KOPT-K1 (cell line): ENCODE data around the gene SPRR4.

Source experiments
- H3K27ac ChIP-seq: fragments of 200-600 bp; sonication (generic); 2 replicates; pipeline ENCODE4 v1.5.1; 2016; ENCODE audit warnings: antibody characterized with exemption, mild to moderate bottlenecking, low read depth, low read length; ENCODE audit not compliant: poor library complexity, severe bottlenecking
- H3K36me3 ChIP-seq: fragments of 200-600 bp; sonication (generic); 2 replicates; pipeline ENCODE4 v1.5.1; 2017; ENCODE audit warnings: antibody characterized with exemption, mild to moderate bottlenecking, low read length, moderate library complexity; ENCODE audit not compliant: insufficient read depth
- H3K9me3 ChIP-seq: fragments of 200-600 bp; sonication (generic); 2 replicates; pipeline ENCODE4 v1.5.1; 2017; ENCODE audit warnings: antibody characterized with exemption, low read length, mild to moderate bottlenecking; ENCODE audit not compliant: insufficient read depth, poor library complexity, severe bottlenecking

The SPRR4 gene, protein sequence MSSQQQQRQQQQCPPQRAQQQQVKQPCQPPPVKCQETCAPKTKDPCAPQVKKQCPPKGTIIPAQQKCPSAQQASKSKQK

DNA sequence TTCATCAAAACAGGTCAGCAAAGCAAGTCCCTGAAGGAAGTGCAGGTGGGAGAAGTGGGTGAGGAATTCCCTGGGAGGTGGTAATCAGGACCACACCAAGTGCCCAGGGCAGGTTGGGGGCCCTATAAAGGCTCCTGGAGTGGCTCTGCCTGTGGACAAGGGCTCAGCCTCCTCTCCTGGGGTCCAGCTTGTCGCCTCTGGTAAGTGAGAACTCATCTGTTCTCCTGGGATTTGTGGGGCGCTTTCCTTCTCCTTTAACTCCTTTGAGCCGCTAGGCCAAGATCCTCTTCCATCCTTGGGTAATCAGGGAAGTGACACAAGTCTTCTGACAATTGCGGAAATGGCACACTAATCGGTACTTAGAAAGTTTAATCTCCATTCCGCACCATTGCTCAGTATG is at the start of gene SPRR4:
SPRR4 (plus strand) TSS at position 154 of the 400 bp plus-strand sequence. CDS start 1,243 bp downstream, outside the sequence.
- Histone ChIP-seq H3K27ac (no peak within 1 kb of the TSS), H3K9me3 (no peaks in the 10 kb centered on the region), H3K36me3 (no peaks in the 10 kb centered on the region)

DNA sequence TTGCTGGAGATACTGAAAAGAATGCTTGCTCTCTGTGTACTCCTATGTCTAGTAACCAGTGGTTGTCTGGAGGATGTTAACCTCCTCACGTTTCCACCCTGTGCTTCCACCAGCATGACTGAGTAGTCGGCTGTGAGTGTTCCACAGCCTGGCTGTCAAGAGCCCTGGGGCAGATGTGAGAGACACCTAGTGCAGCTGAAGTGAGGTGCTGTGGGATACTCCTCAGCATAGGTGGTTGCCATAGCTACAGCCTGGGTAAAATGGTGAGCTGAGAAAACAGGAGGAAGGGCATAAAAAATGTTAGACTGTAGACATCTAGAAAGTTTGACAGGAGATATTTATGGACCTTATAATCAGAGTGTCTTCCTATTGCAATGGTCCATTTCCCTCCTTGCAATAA is 46.3 kb upstream of the SPRR4 start:
- Histone ChIP-seq H3K9me3 (no peaks in the 10 kb centered on the region), H3K36me3 (no peaks in the 10 kb centered on the region), H3K27ac (no peak overlapping the region)

DNA sequence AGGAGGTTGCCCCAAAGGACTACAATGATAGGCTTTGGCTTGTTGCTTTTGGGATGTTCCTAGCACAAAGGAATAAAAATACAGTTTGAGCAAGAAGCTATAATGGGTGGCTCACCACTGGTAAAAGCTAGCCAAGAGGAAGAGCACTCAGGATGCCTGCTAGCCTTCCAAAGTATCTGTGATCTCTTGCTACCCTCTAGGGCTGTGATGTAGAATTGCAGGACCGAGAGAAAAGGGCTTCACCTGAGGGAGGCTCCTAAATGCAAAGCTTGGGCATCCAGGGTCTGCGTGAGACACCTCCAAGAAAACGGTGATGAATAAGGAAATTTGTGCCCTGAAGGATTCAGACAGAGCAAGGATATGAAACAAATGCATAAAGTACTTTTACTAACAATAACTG is 44.4 kb upstream of the SPRR4 start:
- no peaks in the 10 kb centered on the region for H3K9me3 ChIP-seq
- no peak overlapping the region for H3K27ac ChIP-seq

DNA sequence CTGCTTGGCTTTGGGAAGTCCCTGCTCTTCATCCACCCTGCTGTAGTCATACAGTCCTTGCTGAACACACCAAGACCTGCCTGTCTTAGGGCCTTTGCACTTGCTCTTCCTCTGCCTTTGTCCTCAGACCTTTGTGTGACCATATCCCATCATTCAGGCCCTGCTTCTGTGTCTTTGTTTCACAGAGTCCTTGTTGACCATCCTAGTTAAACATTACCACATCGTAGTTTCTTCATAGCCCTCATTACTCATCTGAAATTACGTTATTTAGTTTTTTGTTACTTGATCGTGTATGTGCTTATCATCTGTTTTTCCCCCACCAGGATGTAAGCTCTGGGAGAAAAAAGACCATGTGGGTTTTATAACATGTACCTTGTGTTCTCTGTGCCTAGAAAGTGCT is 41.8 kb upstream of the SPRR4 start:
- Histone ChIP-seq H3K9me3 (no peaks in the 10 kb centered on the region), H3K27ac (no peak overlapping the region), H3K36me3 (no peaks in the 10 kb centered on the region)

More for the DNA sequence above, 44.4 kb upstream of the SPRR4 start:
- no peaks in the 10 kb centered on the region for H3K36me3 ChIP-seq

DNA sequence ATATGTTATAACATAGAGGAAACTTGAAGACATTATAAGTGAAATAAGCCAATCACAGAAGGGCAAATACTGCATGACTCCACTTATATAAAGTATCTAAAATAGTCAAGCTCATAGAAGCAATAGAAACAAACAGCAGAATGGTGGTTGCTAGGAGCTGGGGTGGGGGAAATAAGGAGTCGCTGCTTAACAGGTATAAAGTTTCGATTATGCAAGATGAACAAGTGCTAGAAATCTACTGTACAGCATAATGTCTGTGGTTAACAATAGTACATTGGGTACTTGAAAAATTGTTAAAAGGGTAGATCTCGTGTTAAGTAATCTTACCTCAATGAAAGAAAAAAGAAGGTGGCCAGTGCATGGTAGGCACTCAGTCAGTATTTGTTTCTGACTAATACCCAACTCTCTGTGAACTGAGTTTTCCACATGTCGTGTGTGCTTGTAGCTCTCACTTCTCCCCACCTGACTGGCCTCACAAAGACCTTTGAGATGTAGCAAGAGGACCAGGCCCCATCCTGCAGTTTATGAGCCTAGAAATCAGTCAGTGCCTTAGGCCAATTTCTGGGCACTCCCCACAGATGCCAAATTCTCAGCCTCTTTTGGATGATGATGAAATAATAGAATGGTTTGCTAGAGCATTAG is 38.2 kb upstream of the SPRR4 start:
- Histone ChIP-seq H3K27ac (no peak overlapping the region), H3K36me3 (no peaks in the 10 kb centered on the region)

DNA sequence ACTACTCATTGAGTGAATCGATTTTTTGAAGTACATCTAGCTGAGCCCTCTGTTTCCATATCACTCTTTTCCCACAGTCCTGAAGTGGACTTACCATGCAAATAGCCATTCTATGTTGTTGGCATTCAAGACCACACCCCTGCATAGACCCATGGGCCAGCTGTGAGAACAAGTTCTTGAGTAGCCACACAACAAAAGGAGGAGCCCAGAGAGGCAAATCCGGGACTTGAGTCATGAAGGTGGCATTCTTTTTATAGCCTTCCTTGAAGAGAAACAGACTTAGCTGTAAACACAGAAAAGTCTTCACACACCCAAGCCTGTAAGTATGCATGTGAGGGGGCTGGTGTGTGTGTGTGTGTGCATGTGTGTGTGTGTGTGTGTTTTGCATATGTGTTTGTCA is 37.3 kb upstream of the SPRR4 start:
- no peak overlapping the region for H3K27ac ChIP-seq
- no peaks in the 10 kb centered on the region for H3K9me3 ChIP-seq
- no peaks in the 10 kb centered on the region for H3K36me3 ChIP-seq

More for the DNA sequence above, 38.2 kb upstream of the SPRR4 start:
- no peaks in the 10 kb centered on the region for H3K9me3 ChIP-seq

DNA sequence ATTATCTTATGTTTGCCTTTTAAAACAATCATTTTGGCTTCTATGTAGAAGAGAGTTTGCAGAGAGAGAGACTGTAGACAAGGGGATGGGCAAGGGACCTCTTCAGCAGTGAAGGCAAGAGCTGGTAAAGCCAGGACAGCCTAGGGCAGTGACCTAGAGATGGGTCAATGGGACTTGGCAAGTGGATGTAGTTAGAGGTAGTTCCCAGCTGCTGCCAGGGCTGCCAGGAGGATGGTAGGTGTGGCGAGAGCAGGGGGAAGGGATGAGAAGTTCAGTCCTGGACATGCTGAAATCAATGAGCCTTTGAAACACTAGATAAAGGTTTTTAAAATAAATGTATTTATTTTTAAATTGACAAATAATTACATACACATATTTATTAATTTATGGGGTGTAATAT is 29.8 kb upstream of the SPRR4 start:
- H3K36me3 ChIP-seq: no peaks in the 10 kb centered on the region
- no peak overlapping the region for H3K27ac ChIP-seq
- no peaks in the 10 kb centered on the region for H3K9me3 ChIP-seq

DNA sequence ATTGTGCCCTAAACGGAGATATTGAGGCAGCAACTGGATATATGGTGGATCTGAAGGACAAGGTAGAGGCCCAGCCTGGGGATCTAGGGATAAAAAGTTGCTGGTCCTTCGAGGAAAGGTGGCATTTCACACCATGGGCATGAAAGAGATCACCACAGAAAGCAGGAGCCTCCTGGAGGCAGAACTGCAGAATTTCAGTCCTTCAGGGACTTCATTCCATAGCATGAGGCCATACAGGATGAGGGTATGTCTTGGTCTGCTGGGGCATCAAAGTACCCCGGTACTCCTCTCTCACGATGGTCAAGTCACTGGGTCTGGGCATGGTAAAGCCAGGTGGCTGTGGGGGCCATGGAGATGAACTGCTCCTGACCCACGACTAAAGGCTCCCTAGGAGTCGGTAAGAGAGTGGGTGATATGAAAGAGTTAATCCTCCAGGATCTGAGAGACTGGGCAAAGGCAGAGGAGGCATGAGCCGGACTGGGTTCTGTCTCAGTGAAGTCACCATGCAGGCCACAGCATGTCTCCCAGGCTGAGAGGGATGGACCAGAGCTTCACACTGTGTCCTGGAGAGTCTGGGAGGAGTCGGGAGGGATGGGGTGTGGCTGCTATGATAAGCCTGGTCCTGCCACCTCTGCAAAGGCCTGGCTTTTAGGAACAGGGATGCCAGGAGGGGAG is 29.3 kb upstream of the SPRR4 start:
- Histone ChIP-seq H3K36me3 (no peaks in the 10 kb centered on the region), H3K9me3 (no peaks in the 10 kb centered on the region), H3K27ac (no peak overlapping the region)

DNA sequence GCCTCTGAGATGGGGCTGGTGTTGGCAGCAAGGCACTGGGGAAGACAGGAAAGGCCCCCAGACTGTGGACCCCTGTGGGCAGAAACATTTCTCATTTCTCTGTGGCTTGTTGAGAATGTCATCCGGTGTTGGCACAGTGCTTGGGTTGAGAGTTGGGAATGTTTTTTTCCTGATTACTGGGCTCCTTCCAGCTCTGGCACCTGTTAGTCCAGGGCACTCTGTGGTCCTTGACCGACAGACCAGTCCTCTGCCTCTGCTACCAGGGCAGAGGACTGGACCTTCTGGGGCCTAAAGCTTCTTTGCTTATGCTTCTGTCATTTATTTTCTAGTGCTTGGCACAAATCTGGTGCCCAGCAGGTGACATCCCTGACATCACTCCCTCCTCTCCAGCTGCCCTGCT is 28.3 kb upstream of the SPRR4 start:
- Histone ChIP-seq H3K9me3 (no peaks in the 10 kb centered on the region), H3K27ac (no peak overlapping the region), H3K36me3 (no peaks in the 10 kb centered on the region)

DNA sequence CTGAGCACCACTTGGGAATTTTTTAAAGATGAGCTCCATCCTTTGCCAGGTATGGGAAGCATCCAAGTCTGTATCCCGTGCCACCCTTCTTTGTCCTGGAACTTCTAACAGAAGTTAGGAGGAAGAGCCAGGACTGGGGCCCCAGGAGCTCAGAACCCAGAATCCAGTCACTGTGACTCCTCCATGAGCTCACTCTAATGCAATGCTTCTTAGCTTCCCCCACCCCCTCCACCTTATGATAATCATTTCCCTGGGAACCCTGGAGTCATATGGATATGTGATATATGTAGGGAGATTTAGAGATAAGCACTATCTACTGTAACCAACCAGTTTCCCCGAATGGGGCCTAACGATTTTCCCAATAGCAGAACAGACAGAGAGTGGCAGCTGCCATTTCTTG is 24.2 kb upstream of the SPRR4 start:
- no peaks in the 10 kb centered on the region for H3K36me3 ChIP-seq
- H3K9me3 ChIP-seq: no peaks in the 10 kb centered on the region
- H3K27ac ChIP-seq: no peak overlapping the region

DNA sequence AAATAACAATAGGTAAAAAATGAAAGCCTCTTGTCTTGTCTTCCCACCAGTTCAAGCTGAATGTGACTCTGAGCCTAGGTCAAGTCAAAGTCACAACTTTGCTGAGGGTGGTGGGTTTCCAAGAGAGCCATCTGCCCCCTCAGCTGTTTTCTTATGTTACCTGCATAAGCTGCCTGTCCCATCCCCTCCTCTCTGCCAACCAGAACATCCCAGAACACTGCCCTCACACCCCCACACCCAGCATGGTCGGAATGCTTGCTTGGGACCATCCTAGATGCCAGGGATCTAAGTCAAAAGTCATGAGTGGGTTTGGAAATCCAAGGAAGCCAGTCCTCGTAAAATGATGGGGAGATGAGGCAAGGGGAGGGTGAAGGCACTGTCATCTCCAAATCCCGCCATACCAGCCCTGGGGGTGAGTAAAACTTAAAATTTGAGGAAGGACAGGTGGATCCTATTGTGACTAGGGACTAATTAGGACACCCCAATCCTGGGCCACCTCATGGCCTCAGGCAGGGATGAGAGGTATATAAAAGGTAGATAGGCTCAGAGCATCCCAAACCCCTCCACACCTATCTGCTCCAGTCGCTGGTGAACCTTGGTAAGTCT is 23.7 kb upstream of the SPRR4 start, which contains the start of gene SPRR5:
SPRR5 (plus strand) TSS at position 556 of the 606 bp plus-strand sequence. CDS start 1,349 bp downstream, outside the sequence.
- Histone ChIP-seq H3K36me3 (no peaks in the 10 kb centered on the region), H3K9me3 (no peaks in the 10 kb centered on the region), H3K27ac (no peak within 1 kb of the TSS)

DNA sequence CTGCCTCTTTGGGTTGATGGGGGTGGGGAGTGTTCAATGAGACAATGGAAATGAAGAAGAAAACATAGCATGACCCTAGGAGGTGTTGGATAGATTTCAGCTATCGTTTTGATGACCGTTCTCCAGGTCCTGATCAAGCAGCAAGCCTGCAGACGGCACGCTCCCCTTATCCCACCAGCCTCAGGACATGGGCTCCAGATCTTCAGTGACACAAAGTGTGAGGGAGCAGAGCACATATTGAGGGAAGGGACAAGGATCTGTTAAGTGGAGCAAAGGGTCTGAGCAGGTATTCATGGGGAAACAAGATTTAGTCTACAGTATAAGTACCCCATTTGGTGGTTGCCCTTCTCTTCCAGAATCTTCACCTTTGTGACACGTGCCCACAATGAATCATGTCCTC is 18.7 kb upstream of the SPRR4 start:
- Histone ChIP-seq H3K9me3 (no peaks in the 10 kb centered on the region), H3K27ac (no peak overlapping the region)

DNA sequence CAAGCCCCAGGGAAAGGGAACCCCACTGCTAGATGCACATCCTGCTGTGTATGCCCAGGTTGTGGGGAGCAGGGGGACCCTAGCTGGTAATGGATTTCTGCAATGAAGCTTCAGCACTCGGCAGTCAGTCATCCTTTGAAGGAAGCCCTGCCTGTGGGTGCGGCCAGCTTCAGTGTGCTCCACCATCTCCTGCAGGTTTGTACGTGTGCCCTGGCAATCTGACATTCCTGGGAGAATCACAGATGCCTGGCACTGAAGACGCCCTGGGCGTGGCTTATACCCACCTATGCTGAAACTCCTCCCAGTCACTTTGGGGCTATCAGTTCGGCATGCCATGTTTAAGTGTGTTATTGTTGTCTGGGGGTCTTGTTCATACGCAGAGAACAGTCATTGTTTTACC is 16.7 kb upstream of the SPRR4 start:
- H3K27ac ChIP-seq: no peak overlapping the region
- H3K36me3 ChIP-seq: no peaks in the 10 kb centered on the region
- no peaks in the 10 kb centered on the region for H3K9me3 ChIP-seq

More for the DNA sequence above, 18.7 kb upstream of the SPRR4 start:
- H3K36me3 ChIP-seq: no peaks in the 10 kb centered on the region

DNA sequence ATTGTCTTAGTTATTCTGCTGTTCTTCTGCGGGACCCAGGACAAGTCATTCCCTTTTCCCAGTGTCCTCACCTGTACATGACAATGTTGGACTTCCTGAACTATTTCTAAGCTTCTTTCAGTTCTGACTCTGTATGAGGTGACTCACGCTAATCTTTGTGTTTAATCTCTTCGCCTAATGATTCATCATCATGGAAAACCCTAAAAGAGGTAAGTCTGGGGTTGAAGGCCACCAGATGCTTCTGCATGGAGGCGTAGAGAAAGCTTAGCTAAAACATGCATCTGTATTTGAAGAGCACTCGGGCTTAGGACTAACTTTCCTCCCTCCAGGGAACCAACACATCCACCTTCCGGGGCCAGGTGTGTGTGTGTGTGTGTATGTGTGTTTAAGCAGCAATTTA is 16.0 kb upstream of the SPRR4 start:
- Histone ChIP-seq H3K27ac (no peak overlapping the region), H3K36me3 (no peaks in the 10 kb centered on the region), H3K9me3 (no peaks in the 10 kb centered on the region)

DNA sequence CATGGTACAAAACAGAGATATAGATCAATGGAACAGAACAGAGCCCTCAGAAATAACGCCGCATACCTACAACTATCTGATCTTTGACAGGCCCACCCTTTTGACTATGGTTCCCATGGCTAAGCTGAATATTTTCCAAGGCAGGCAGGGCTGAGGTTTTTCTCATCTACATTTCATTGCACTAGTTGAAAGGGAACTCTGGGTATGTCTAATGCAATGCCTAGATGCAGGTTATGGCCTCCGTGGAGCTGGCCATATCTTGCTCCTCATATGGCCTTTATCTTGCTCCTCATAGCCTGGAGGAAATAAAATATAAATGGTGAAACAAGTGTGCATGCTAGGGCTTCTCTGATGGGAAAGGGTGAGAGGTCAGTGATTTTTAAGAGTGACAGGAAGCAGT is 12.9 kb upstream of the SPRR4 start:
- H3K36me3 ChIP-seq: no peaks in the 10 kb centered on the region

More for the DNA sequence above, 12.9 kb upstream of the SPRR4 start:
- no peaks in the 10 kb centered on the region for H3K9me3 ChIP-seq
- no peak overlapping the region for H3K27ac ChIP-seq
